Measurements from ENCODE around the gene WDR26.
A peak's percentile ranks its signal among the peaks of the same experiment; 100 is the strongest.

The WDR26 gene

DNA sequence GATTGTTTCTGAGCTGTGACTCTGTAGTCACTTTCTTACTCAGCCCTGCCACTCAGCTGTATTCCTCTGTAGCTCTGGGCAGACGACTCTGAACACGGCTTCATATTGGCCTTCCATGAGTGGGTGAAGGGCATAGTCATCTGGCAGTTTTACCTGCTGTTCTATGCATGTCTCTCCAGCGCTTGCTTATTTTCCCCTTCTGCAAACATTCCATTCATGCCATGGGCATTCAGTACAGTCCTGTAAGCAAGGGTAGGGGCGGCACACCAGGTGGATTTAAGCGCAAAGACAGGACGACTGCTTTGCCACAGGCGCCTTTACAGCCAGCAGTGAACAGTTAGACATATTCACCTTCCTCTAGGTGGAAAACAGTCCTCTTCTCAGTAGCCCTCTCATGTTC, 4.4 kb upstream of the WDR26 start:
- Histone ChIP-seq H3K36me3 (ENCODE audit: control insufficient read depth, low read length) (peaks cover 8% of the 10 kb centered on the region; the same call in 1 of the 2 replicates), H3F3A (ENCODE audit: control insufficient read depth, insufficient read depth) (no peaks in the 10 kb centered on the region), H3K4me3 (ENCODE audit: low read length) (no peak overlapping the region), H3K27me3 (ENCODE audit: control insufficient read depth, low read length) (no peaks in the 10 kb centered on the region), H4K20me1 (ENCODE audit: control insufficient read depth, insufficient read depth, low read depth, low read length) (no peaks in the 10 kb centered on the region), H3K4me1 (ENCODE audit: control insufficient read depth, low read length) (peaks cover 22% of the 10 kb centered on the region), H3K4me2 (ENCODE audit: low read length) (no peak overlapping the region), H3K27ac (ENCODE audit: low read depth, low read length) (no peak overlapping the region), H3K79me2 (ENCODE audit: control insufficient read depth, low read length) (peaks cover 32% of the 10 kb centered on the region), H3K9me2 (replicated peaks; ENCODE audit: control insufficient read depth, low read length) (no peaks in the 10 kb centered on the region), H3K9me3 (ENCODE audit: control insufficient read depth, insufficient read depth, low read length) (no peaks in the 10 kb centered on the region)
- no peak for TF ChIP-seq EZH2phosphoT487 (IDR thresholded peaks at IDR 0.05; ENCODE audit: borderline replicate concordance, low read length)
- TF ChIP-seq, protein P1, sequence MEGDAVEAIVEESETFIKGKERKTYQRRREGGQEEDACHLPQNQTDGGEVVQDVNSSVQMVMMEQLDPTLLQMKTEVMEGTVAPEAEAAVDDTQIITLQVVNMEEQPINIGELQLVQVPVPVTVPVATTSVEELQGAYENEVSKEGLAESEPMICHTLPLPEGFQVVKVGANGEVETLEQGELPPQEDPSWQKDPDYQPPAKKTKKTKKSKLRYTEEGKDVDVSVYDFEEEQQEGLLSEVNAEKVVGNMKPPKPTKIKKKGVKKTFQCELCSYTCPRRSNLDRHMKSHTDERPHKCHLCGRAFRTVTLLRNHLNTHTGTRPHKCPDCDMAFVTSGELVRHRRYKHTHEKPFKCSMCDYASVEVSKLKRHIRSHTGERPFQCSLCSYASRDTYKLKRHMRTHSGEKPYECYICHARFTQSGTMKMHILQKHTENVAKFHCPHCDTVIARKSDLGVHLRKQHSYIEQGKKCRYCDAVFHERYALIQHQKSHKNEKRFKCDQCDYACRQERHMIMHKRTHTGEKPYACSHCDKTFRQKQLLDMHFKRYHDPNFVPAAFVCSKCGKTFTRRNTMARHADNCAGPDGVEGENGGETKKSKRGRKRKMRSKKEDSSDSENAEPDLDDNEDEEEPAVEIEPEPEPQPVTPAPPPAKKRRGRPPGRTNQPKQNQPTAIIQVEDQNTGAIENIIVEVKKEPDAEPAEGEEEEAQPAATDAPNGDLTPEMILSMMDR (IDR thresholded peaks at IDR 0.05; ENCODE audit: low read depth, low read length, poor library complexity, severe bottlenecking) = no peak

DNA sequence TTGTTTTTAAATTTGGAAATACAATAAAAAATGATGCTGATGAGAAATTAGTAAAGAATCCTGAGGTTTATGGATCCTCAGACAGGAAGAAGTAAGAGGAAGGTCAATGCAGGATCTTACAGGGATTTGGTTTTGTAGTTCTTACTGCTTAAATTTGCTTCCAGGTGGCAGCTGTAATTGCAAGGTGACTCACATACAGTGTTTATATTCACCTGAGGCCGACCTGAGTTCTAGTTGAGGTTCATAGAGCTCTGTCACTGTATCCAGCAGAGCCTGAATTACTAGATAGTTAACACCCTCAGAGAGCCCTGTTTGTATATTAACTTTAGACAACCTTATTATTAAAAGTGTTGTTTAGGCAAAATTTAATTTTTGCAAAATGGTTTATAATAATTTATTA, 1.4 kb upstream of the WDR26 start:
- peak overlapping the region; percentile 81 for H3K4me3 ChIP-seq (ENCODE audit: low read length)
- H3K79me2 ChIP-seq (ENCODE audit: control insufficient read depth, low read length) = peaks cover 61% of the 10 kb centered on the region
- H3K9me3 ChIP-seq (ENCODE audit: control insufficient read depth, insufficient read depth, low read length) = no peaks in the 10 kb centered on the region
- H3K4me1 ChIP-seq (ENCODE audit: control insufficient read depth, low read length) = peaks cover 38% of the 10 kb centered on the region
- TF ChIP-seq EZH2phosphoT487 (IDR thresholded peaks at IDR 0.05; ENCODE audit: borderline replicate concordance, low read length) = no peak
- TF ChIP-seq, protein P1 (IDR thresholded peaks at IDR 0.05; ENCODE audit: low read depth, low read length, poor library complexity, severe bottlenecking) = no peak
- H3K36me3 ChIP-seq (ENCODE audit: control insufficient read depth, low read length) = peaks cover 28% of the 10 kb centered on the region
- H3K4me2 ChIP-seq (ENCODE audit: low read length) = peak overlapping the region; percentile 78
- H3F3A ChIP-seq (ENCODE audit: control insufficient read depth, insufficient read depth) = 0 out of 2 replicates have a peak, but pooled peaks cover 2% of the 10 kb centered on the region
- no peak overlapping the region for H3K27ac ChIP-seq (ENCODE audit: low read depth, low read length)
- H4K20me1 ChIP-seq (ENCODE audit: control insufficient read depth, insufficient read depth, low read depth, low read length) = peaks cover 19% of the 10 kb centered on the region; the same call in 1 of the 2 replicates
- H3K27me3 ChIP-seq (ENCODE audit: control insufficient read depth, low read length) = no peaks in the 10 kb centered on the region
- no peaks in the 10 kb centered on the region for H3K9me2 ChIP-seq (replicated peaks; ENCODE audit: control insufficient read depth, low read length)

DNA sequence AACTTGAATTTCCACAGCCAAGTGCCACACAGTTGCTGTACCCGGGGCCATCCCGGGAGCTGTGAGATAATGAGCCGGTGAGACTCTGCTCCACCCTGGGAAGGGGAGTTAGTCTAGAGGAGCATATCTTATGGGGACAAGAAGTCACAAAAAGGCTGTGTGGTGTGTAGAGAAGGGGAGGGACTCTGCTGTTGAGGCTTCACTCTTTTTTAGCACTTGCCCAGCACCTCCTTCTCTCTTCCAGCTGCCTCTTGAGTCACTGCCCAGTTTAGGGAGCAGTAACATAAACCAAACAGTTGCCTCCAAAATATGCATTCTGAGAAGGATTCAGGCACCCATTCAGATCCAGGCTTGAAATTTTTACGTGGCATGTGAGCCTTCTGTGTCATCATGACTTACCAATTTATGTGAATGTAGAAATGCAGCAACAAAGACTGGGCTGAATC, 744 bp upstream of the WDR26 start:
- H3K36me3 ChIP-seq (ENCODE audit: control insufficient read depth, low read length) = peaks cover 32% of the 10 kb centered on the region
- peaks cover 6% of the 10 kb centered on the region; the same call in 1 of the 2 replicates for H3F3A ChIP-seq (ENCODE audit: control insufficient read depth, insufficient read depth)
- H3K79me2 ChIP-seq (ENCODE audit: control insufficient read depth, low read length) = peaks cover 67% of the 10 kb centered on the region
- peaks cover 19% of the 10 kb centered on the region; the same call in 1 of the 2 replicates for H4K20me1 ChIP-seq (ENCODE audit: control insufficient read depth, insufficient read depth, low read depth, low read length)
- peak overlapping the region; percentile 32 for H3K27ac ChIP-seq (ENCODE audit: low read depth, low read length)
- H3K27me3 ChIP-seq (ENCODE audit: control insufficient read depth, low read length) = no peaks in the 10 kb centered on the region
- no peak for TF ChIP-seq EZH2phosphoT487 (IDR thresholded peaks at IDR 0.05; ENCODE audit: borderline replicate concordance, low read length)
- TF ChIP-seq, protein P1 (IDR thresholded peaks at IDR 0.05; ENCODE audit: low read depth, low read length, poor library complexity, severe bottlenecking) = no peak
- H3K4me1 ChIP-seq (ENCODE audit: control insufficient read depth, low read length) = peaks cover 45% of the 10 kb centered on the region
- H3K9me3 ChIP-seq (ENCODE audit: control insufficient read depth, insufficient read depth, low read length) = no peaks in the 10 kb centered on the region
- H3K4me3 ChIP-seq (ENCODE audit: low read length) = peak overlapping the region; percentile 81
- peak overlapping the region; percentile 78 for H3K4me2 ChIP-seq (ENCODE audit: low read length)
- H3K9me2 ChIP-seq (replicated peaks; ENCODE audit: control insufficient read depth, low read length) = no peaks in the 10 kb centered on the region
